ES-I3 (cell line): ENCODE results near the gene PRTFDC1.

ENCODE experiments used
- H3K36me3 ChIP-seq: 2 replicates; pipeline ENCODE4 v1.6.1; 2013; ENCODE audit warnings: mild to moderate bottlenecking, low read length, control low read depth, moderate library complexity; ENCODE audit not compliant: insufficient read depth
- H3K4me1 ChIP-seq: 2 replicates; pipeline ENCODE4 v1.6.1; 2013; ENCODE audit warnings: mild to moderate bottlenecking, control low read depth, low read length; ENCODE audit not compliant: insufficient read depth
- H3K9ac ChIP-seq: 2 replicates; pipeline ENCODE4 v1.6.1; 2013; ENCODE audit warnings: low read depth, mild to moderate bottlenecking, low read length, moderate library complexity
- H3K9me3 ChIP-seq: 2 replicates; pipeline ENCODE4 v1.6.1; 2013; ENCODE audit warnings: mild to moderate bottlenecking, low read length, moderate library complexity; ENCODE audit not compliant: control insufficient read depth, insufficient read depth

PRTFDC1 gene

DNA sequence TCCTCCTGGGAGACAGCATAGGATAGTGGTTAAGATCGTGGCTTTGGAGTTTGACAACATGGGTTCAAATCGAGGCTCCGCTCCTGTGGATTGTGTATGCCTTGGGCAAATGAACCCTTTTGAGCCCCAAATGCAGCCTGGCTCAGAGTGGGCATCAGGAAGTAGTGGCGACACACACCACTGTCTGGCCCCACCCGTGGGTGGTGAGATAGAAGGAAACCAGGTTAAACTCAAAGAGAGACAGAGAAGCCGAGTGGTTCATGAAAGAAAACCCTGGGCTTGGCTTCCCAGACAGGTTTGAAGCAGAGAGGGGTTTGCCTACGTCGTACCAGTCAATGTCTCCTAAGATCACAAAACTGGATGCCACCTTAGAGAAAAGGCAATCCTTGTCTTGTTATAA lies 57.7 kb downstream of the PRTFDC1 start:
- Histone ChIP-seq H3K9ac (no peak overlapping the region), H3K9me3 (no peaks in the 10 kb centered on the region), H3K4me1 (peaks cover 8% of the 10 kb centered on the region), H3K36me3 (no peaks in the 10 kb centered on the region)

DNA sequence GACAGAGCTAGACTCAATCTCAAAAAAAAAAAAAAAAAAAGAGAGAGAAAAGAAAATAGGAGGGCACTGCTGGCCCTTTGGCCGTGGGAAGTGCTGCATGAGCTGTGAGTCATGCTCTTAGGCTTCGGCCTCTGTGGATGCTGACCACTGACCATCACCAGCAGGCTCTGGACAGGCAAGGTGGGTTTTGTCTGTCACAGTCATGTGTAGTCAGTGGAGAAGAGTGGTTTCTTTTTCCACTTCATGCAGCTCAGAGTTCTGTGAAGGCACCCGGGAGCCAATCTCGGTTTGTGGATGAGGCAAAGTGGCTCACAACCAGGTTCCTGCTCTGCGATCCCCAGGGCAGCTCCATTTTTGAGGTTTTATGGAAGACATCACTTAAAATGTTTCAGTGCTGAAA lies 58.1 kb downstream of the PRTFDC1 start:
- Histone ChIP-seq H3K4me1 (peaks cover 8% of the 10 kb centered on the region), H3K36me3 (no peaks in the 10 kb centered on the region), H3K9ac (no peak overlapping the region), H3K9me3 (no peaks in the 10 kb centered on the region)

- peaks cover 8% of the 10 kb centered on the region for H3K4me1 ChIP-seq
- H3K36me3 ChIP-seq, result no peaks in the 10 kb centered on the region
- H3K9ac ChIP-seq, result no peak overlapping the region
- no peaks in the 10 kb centered on the region for H3K9me3 ChIP-seq
Observed at GRCh38 chr10:24893127-24893526, 59.3 kb downstream of the PRTFDC1 start.

GRCh38 chr10:24891823-24892222 lies 60.6 kb downstream of the PRTFDC1 start:
- Histone ChIP-seq H3K9ac (no peak overlapping the region), H3K4me1 (no peaks in the 10 kb centered on the region), H3K36me3 (no peaks in the 10 kb centered on the region), H3K9me3 (no peaks in the 10 kb centered on the region)

DNA sequence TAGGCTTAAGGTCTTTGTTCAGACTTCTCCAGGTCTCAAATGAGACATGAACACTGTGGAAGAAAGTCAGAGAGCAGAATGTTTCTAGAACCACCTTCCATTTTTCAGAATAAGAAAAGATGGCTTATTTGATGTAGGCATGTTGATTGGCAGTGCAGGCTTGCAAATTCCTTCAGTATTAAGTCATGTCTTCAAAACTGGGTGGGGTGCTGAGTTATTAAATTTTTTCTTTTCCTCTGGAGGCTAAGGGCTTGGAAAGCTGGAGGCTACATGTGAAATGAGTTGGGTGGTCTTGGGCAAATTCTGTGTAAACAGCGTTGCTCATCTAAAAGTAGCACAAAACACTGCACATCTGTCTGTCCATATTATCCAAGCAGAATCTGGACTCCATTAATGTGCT lies 62.8 kb downstream of the PRTFDC1 start:
- peaks cover 3% of the 10 kb centered on the region for H3K4me1 ChIP-seq
- H3K9ac ChIP-seq, result no peak overlapping the region
- no peaks in the 10 kb centered on the region for H3K9me3 ChIP-seq
- no peaks in the 10 kb centered on the region for H3K36me3 ChIP-seq

GRCh38 chr10:24887855-24888231 lies 64.6 kb downstream of the PRTFDC1 start:
- Histone ChIP-seq H3K4me1 (peaks cover 13% of the 10 kb centered on the region), H3K36me3 (no peaks in the 10 kb centered on the region), H3K9me3 (no peaks in the 10 kb centered on the region), H3K9ac (no peak overlapping the region)

- H3K9me3 ChIP-seq, result no peaks in the 10 kb centered on the region
- H3K9ac ChIP-seq, result no peak overlapping the region
- H3K36me3 ChIP-seq, result no peaks in the 10 kb centered on the region
- peaks cover 13% of the 10 kb centered on the region for H3K4me1 ChIP-seq
Observed at GRCh38 chr10:24886290-24886680, 66.1 kb downstream of the PRTFDC1 start.

DNA sequence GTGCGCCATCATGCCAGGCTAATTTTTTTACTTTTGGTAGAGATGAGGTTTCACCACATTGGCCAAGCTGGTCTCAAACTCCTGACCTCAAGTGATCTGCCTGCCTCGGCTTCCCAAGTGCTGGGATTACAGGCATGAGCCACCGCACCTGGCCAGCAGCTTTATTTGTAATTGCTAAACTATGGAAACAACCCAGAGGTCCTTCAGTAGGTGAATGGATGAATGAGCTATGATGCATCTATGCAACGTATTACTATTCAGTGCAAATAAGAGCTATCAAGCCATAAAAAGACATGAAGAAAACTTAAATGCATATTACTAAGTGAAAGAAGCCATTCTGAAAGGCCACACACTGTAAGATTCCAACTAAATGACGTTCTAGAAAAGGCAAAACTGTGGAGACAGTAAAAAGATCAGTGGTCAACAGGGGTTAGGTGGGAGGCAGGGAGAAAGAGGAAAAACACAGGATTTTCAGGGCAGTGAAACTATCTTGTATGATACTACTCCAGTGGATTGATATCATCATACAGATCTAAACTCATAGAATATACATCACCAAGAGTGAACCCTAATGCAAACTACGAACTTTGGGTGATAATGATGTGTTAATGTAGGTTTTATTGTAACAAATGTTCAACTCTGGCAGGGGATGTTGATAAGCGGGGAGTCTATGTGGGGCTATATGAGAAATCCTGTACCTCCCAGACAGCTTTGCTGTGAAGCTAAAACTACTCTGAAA lies 66.7 kb downstream of the PRTFDC1 start:
- H3K4me1 ChIP-seq, result peaks cover 13% of the 10 kb centered on the region
- H3K36me3 ChIP-seq, result no peaks in the 10 kb centered on the region
- no peaks in the 10 kb centered on the region for H3K9me3 ChIP-seq
- no peak overlapping the region for H3K9ac ChIP-seq

DNA sequence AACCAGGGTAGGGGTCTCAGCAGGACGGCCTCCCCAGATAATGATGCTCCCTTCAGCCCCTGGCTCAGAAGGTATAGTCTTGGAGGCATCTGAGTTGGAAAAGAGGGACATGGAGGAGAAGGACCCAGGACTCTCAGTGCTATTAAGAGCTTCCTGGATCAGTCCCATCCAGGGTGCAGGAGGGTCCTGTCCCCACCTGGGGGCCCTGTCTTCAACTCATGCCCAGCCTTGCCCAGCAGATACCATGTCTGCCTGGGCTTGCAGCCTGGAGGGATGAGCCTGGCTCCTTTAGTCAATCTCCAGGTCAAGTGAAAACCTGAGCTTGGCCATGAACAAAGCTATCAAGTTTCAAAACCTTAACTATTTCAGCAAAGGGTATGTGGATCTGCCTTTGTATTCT lies 67.6 kb downstream of the PRTFDC1 start:
- Histone ChIP-seq H3K9me3 (no peaks in the 10 kb centered on the region), H3K4me1 (peaks cover 13% of the 10 kb centered on the region), H3K9ac (no peak overlapping the region), H3K36me3 (no peaks in the 10 kb centered on the region)

GRCh38 chr10:24884316-24884715 lies 68.1 kb downstream of the PRTFDC1 start:
- peaks cover 13% of the 10 kb centered on the region for H3K4me1 ChIP-seq
- no peaks in the 10 kb centered on the region for H3K36me3 ChIP-seq
- no peak overlapping the region for H3K9ac ChIP-seq
- no peaks in the 10 kb centered on the region for H3K9me3 ChIP-seq

DNA sequence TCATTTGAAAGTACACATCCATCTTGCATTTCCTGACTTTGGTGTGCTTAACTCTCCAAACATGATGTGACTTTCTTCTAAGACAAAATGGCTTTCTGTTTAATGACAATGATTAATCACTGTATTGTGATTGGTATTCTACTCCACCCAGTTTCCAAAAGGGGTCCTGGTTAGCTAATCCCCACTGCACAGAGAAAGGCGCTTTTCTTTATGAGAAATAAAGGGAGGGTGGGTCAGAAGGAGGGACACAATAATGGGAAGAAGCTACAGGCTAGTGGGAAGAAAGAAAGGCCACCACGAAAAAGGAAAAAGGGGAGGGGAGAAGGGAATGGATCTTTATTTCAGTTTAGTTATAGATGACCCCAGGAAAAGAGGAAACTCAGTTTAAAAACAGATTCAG lies 69.2 kb downstream of the PRTFDC1 start:
- Histone ChIP-seq H3K4me1 (peaks cover 18% of the 10 kb centered on the region), H3K36me3 (no peaks in the 10 kb centered on the region), H3K9me3 (no peaks in the 10 kb centered on the region), H3K9ac (no peak overlapping the region)

DNA sequence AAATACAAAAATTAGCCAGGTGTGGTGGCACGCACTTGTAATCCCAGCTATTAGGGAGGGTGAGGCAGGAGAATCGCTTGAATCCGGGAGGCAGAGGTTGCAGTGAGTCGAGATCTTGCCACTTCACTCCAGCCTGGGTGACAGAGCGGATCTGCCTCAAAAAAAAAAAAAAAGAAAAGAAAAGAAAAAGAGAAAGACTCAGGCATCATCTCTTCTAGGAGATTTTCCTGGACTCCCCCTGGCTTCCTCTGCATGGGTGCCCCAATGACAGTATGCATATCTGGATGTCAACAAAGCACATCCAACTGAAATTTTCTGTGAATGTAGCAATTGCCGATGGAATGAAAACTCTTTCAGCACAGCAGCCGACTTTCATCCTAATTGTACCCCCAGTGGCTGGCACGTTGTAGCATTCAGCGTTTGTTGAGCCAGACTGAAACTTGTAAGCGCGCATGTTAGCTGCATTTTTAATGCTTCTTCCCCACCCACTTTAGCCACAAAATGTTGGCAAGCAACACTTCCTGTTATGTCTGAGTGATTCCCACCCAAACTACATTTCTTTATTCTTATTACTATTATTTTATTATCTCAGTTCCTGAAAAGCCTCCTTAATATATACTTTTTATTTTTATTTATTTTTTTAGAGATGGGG lies 70.2 kb downstream of the PRTFDC1 start:
- no peaks in the 10 kb centered on the region for H3K36me3 ChIP-seq
- no peak overlapping the region for H3K9ac ChIP-seq
- no peaks in the 10 kb centered on the region for H3K9me3 ChIP-seq
- H3K4me1 ChIP-seq, result peaks cover 18% of the 10 kb centered on the region

DNA sequence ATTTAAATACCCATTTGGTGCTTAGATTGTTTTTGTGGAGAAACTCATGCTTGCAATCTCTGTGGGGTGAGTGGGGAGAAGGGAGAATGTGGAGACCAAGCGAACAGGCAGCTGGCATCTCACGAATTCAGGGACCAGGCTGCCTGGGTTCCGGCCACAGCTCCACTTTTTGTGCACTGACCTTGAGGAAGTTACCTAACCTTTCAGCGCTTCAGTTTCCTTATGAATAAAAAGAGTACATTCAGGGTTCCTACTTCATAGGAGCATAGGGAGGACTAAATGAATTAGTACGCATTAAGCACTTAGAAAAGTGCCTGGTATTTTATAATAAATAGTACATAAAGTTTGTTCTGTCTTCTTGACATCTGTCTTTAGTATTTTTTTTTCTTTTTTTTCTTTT lies 72.5 kb downstream of the PRTFDC1 start:
- peaks cover 17% of the 10 kb centered on the region for H3K4me1 ChIP-seq
- H3K9ac ChIP-seq, result no peak overlapping the region

GRCh38 chr10:24874133-24874532 lies 78.3 kb downstream of the PRTFDC1 start:
- Histone ChIP-seq H3K9ac (no peak overlapping the region), H3K9me3 (no peaks in the 10 kb centered on the region), H3K4me1 (peaks cover 14% of the 10 kb centered on the region), H3K36me3 (no peaks in the 10 kb centered on the region)

More for the DNA sequence above, 72.5 kb downstream of the PRTFDC1 start:
- no peaks in the 10 kb centered on the region for H3K9me3 ChIP-seq
- no peaks in the 10 kb centered on the region for H3K36me3 ChIP-seq

- Histone ChIP-seq H3K9ac (no peak overlapping the region), H3K9me3 (no peaks in the 10 kb centered on the region), H3K4me1 (peaks cover 10% of the 10 kb centered on the region), H3K36me3 (no peaks in the 10 kb centered on the region)
Observed at GRCh38 chr10:24873281-24873683, 79.1 kb downstream of the PRTFDC1 start.
